GM12892 (cell line): Measurements from ENCODE around the gene KCNJ1.

ENCODE experiments used
- POLR2AphosphoS5 ChIP-seq: IDR thresholded peaks from 2 replicates; pipeline ENCODE4 v1.6.1; 2011; ENCODE audit warnings: low read depth, low read length, control low read depth
- TAF1 ChIP-seq: IDR thresholded peaks from 2 replicates; pipeline ENCODE4 v1.6.1; 2011; ENCODE audit warnings: low read depth, mild to moderate bottlenecking, control low read depth, low read length, borderline replicate concordance

- no peak for TF ChIP-seq POLR2AphosphoS5
- no peak for TF ChIP-seq TAF1
Observed at GRCh38 chr11:128843198-128843785, 23.8 kb downstream of the KCNJ1 start.
